Measurements from ENCODE around the gene GUCY1B1.

GUCY1B1 gene
- total RNA-seq: 0 to 0.18 (median 0.05) reads per million in 4 experiments

DNA sequence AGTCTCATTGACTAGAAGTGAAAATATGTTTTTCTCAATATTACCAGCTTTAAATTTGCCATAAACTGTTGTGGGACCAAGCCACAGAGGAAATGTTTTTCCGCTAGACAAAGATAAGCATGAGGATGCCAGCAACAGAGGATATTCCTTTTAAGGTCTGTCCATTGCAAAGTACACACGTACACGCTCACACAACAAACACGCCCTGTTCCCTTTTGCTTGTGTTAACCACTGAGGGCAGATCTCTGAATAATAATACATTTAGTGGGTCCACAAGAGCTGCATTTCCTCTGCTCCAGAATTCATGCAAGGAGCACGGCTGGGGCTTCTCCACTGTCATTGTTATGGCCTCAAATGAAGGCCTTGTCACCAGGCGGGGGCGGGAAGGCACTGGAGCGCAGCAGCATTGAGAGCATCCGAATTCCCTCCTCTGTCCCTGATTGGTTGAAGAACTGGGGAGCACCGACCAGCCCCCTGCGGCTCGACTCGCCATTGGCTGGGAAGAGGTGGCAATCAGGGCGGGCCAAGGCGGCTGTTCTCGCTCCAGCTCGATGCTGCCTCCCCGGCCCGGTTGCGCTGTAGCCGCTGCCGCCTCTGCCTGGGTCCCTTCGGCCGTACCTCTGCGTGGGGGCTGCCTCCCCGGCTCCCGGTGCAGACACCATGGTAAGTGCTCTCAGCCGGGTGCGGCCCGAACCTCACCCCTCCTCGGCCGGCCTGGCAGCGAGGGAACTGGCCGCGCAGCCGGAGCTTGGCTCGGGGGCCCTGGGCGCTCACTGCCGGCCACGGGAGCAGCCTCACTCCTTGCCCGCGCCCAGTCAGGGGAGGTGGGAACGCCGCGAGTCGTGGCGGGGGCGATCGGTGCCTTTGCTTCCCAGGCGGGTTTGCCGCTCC lies at the start of gene GUCY1B1:
Gene GUCY1B1, plus strand, starts transcription at position 541 of the 891 bp plus-strand sequence. Its CDS starts 120 bp downstream, at position 661.
- peak; percentile 39 for DNase-seq

DNA sequence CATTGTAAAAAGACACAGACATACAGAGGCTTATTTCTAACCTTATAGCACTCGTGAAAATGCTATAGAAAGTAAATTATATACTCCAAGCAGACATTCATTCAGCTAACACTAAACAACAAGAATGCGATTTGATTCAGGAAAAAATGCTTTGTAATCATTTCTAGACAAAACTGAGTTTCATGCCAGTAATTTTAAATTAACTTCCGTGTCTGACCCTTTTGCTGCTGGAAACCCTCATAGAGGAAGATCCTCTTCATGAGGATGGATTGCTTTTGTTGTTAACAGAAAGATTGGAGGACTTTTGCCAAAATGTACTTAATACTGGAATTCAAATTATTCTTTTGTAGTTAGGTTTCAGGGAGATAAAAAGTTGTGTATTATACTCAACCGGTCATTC lies 48.9 kb upstream of the GUCY1B1 start:
- DNase-seq: no peak

DNA sequence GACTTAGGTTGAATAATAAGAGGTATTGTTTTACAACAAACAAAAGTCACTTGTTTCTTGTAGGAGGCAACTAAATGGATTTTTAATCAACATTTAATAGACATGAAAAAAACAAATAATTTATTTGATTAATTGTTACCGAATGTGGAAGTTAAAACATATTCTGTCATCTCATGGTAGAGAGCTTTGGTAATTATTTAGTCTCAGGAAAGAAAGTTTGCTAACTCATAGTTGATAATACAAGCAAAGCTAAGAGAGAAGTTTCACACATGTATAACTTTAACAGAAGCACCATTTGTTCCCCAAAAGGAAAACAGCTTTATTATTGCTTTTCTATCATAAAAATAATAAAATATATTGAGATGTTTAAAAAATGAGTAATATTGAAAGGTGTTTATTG lies 47.3 kb upstream of the GUCY1B1 start:
- DNase-seq: no peak

DNA sequence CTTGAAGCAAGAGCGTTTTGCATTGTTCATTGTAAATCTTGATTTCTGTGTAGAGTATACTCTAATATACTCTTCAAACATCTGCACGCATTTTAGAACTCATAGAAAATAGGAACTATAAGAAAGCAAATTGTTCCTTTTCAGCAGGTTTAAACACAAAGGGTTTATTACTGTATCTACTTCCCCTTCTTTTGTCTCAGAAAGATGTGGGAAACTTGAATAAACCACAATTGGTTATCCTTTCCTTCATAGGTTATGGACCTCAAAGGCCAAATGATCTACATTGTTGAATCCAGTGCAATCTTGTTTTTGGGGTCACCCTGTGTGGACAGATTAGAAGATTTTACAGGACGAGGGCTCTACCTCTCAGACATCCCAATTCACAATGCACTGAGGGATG lies 46.0 kb upstream of the GUCY1B1 start:
- no peak for DNase-seq

DNA sequence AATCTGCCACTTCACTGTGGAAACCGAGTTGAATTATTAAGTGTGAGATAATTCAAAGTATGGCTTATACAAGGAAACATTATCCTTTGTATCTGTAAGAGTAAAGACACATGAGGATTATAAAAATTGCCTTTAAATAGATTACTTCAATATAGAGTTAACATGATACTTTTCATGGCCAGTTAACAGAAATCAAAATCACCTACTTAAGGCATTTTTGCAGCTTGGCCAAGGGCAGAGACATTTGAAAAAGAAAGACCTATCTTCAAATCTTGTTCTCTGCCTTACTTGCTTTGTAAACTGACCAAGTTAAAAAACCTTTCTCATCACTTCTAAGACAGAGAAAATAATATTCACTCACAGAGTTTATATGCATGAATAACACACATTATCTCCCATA lies 44.9 kb upstream of the GUCY1B1 start:
- no peak for DNase-seq

DNA sequence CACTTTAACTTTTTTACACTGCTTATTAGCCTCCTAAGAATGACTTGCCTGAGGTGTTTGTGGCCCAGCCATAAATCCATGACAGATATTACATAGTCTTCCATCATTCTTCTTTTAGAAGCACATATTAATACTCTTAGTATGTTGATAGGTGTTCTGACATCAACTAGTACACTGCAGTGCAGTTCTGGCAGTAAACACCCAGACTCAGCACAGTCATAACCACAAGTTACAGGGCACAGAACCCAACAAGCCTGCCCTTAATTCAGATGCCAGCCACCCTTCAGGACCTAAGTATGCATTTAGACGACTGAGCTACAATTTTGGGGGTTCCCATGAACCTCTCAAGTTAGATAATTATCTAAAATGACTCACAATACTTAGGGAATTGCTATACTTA lies 36.5 kb upstream of the GUCY1B1 start:
- no peak for DNase-seq

DNA sequence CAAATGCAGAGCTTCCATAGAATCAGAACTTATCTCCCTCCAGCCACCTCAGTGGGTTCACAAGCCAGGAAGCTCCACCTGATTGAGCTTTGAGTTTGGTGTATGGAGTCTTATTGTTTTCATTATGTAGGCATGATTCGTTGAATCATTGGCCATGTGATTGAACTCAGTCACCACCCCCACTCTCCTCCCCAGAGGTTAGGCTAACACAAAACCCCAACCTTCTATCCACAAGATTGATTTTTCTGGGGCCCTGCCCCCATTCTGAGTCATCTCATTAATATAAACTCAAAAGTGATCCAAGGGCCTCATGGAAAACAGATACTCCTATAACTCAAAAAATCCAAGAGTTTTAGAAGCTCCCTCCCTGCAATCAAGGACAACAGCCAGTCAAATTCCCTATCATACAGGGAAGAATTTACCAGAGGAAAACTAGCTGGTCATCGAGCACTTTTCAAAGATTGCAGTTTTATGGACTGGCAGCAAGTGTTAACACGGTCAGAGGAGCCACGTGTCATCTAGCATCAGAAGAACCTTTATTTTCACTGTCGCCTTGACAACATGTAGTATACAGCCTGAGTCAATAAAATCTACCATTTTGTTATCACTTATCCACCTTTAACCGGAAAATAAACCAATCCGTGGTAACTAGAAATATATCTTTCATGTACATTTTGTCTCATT lies 35.9 kb upstream of the GUCY1B1 start:
- no peak for DNase-seq

DNA sequence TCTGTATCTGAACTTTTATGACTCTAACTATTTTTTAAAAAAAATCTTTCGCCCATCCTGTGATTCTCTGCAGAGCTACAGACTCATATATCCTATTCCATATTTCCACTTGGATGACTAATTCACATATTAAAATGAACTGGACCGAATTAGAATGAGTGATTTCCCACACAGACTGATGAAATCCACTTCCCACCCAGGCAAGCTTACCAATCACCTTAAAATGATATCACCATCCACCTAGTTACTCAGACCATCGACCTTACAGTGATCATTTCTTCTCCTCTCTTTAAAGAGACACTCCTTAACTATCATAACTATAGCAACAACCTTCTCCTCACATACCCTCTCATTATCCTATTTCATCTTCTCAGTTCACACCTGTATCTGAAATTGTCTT lies 34.1 kb upstream of the GUCY1B1 start:
- no peak for DNase-seq

DNA sequence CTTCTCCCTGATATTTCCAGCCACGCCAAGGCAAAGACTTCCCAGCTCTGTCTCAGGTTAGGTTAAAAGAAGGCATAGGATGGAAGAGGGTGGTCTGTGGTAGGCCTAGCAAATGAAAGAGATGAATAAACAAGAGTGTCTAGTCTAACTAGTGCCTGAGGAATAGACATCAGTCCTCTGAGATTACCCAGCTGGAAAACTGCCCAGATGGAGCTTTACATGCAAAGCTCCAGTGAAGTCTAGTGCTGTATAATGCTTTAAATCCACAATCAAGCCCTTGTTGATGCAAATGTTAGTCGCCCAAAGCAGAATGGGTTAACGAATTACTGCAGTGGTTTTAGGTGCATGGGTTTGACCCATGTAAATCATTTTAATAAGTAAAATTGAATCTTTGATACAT lies 24.8 kb upstream of the GUCY1B1 start:
- no peak for DNase-seq

DNA sequence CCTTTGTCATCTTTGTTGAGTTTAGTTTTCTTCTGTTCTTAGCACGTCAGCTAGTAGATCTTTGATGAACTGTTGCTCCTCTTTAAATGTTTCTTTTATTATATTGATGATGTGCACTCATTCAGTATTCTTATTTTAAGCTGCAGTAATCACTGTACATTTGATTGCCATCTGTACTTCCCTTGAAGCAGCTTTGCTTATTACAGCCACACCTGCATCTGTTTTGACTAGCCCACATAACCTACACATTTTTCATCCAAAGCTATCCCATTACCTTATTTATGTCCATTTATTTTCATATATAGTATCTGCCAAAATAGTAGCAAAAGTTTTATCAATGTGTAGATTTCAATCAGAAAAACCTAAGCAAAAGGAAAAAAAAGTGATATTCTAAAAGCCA lies 23.9 kb upstream of the GUCY1B1 start:
- no peak for DNase-seq

DNA sequence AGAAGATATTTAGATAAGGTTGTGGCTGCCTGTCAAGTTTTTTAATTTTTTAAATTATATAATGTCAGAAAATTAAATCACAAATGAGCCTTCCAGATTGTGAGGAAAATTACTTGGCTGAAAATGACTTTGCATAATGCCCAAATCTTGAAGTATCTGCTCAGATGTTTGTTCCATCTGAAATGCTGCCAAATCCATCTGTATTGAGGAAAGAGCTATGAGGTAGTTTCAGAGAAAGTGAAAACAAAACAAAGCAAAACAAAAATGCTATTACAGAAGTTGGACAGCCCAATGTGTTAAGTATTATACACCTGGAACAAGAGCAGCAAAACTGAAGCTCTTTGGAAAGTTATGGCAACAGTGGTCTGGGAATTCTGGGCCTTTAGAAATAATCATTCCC lies 23.3 kb upstream of the GUCY1B1 start:
- no peak for DNase-seq

DNA sequence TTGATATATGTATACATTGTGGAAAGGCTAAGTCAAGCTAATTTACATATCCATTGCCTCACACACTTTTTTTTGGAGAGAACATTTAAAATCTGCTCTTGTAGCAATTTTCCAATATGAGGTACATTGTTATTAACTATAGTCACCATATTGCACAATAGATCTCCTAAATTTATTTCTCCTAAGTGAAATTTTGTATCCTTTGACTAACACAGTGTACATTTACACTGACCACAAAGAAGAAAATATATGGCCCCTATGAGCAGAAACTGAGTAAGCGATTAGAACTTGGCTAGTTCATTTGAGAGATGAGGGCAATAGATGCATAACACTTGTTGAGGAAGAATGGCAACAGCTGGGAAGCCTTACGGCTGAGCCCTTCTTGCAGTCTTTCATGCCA lies 20.3 kb upstream of the GUCY1B1 start:
- no peak for DNase-seq

DNA sequence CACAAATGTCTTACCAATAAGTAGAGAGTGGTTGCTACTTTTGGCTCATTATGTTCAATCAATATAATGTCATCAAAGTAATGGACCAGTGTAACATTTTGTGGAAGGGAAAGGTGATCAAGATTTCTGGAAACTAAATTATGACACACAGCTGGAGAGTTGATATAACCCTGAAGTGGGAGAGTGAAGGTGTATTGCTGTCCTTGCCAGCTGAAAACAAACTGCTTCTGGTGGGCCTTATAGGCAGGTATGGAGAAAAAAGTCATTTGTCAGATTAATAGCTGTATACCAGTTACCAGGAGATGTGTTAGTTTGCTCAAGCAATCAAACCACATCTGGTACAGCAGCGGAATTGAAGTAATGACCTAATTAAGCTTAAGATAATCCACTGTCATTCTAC lies 17.3 kb upstream of the GUCY1B1 start:
- DNase-seq: no peak

DNA sequence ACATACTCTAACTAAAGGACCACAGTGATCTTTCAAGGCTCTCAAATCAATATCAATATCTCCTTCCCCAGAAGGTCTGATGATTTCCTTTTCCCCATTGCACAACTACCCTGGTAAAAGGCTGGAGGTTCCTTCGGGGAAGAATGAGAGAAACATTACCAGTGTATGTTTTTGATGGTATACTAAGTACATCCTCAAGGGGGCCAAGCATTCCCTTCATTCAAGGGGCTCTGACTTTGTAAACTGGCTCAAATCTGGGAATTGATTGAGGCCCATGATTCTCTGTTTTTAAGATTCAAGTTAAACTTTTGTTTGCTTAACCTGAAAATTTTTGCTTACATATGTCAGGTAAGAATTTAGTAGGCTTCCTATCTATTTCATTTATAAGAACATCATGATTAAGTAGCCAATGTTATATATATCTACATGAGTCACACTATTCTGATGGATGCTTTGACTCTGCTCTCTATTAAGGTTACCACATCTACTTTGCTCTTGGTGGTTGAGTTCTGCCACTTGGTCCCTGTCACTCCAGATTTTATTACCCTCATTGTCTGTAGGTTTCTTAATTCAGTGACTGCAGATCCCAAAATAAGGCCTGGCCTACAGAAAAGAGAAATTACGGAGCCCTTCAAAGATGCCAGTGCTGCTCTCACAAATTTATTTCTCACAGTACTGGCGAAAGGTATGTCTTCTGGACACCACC lies 16.4 kb upstream of the GUCY1B1 start:
- no peak for DNase-seq

DNA sequence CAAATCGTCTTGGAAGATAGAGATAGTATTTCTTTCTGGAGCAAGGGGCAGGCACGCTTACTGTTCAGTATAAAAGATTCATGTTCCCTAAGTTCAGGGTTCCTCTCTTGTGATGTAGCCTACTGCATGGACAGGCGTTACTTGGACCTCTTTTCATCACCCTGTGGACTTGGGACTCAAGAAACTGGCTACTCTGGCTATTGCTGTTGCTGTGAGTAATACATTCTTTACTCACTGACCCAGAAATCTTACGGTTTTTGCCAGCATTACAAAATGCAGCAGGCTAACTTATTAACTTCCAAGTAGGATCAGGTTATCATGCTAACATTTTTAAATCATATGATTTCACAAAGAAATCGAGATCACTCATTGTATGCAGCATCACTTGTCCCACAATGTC lies 12.8 kb upstream of the GUCY1B1 start:
- no peak for DNase-seq

DNA sequence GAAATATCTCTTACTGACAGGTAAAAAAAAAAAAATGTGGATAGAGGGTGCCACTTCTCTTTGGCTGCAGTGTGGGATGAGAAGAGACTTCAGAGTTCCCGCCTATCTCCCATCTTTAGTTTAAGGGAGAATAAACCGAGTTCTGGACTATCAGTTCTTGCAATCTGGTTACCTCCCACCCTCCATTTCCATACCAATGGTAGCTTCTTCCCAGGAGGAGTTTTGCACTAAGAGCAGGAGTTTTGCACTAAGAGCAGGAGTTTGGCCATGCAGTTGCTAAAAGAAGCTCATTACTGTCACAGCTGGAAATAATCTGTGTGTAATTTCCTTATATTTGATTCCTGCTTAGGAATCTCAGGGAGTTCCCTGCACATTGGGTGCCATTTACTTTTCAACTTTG lies 10.8 kb upstream of the GUCY1B1 start:
- no peak for DNase-seq

DNA sequence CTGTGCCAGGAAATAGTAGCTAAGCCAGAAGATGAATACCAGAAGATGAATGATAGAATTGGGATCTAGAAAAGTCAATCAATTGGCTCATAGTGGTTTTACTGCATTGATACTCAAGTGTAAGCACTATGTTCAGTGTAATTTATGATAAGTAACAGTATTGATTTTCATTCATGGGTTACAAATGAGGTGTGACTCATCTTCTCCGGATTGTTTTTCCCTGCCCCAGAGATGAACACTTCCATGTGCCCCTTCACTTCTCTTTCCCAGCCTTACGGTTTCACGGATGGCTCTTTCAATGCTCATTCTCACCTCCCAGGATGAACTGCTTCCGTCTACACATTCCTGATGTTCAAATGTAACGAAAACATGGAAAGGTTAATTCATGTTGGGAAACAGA lies 9.8 kb upstream of the GUCY1B1 start:
- no peak for DNase-seq

DNA sequence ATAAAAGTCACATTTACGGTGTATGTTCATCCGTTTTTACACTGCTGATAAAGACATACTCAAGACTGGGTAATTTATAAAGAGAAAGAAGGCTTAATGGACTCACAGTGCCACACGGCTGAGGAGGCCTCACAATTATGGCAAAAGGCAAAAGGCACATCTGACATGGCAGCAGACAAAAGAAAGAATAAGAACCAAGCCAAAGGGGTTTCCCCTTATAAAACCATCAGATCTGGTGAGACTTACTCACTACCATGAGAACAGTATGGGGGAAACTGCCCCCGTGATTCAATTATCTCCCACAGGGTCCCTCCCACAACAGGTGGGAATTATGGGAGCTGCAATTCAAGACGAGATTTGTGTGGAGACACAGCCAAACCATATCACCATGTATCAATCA lies 7.3 kb upstream of the GUCY1B1 start:
- DNase-seq: no peak

DNA sequence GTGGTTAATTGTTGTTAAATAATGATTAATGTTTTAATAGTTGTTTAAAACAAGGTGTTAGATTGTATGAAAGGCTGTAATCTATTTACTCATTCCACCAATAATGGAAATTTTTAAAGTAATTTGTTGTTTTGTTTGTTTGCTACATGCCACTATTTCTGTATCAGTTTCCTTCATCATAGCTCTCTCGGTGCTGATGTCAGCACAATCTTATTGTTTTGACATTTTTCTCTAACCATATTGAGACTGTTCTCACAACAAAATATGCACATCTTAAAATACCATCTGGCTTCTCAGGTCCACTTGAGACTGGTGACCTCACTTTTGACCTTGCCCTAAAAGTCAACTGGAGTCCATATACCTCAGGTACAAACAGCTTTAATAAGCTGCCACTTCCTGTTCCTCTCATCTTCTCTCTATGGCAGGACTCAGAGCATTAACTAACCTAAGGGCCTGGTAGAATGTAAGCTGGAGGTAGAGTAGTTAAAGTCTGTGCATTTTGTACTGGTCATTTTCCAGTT lies 1.0 kb upstream of the GUCY1B1 start:
- no peak for DNase-seq

DNA sequence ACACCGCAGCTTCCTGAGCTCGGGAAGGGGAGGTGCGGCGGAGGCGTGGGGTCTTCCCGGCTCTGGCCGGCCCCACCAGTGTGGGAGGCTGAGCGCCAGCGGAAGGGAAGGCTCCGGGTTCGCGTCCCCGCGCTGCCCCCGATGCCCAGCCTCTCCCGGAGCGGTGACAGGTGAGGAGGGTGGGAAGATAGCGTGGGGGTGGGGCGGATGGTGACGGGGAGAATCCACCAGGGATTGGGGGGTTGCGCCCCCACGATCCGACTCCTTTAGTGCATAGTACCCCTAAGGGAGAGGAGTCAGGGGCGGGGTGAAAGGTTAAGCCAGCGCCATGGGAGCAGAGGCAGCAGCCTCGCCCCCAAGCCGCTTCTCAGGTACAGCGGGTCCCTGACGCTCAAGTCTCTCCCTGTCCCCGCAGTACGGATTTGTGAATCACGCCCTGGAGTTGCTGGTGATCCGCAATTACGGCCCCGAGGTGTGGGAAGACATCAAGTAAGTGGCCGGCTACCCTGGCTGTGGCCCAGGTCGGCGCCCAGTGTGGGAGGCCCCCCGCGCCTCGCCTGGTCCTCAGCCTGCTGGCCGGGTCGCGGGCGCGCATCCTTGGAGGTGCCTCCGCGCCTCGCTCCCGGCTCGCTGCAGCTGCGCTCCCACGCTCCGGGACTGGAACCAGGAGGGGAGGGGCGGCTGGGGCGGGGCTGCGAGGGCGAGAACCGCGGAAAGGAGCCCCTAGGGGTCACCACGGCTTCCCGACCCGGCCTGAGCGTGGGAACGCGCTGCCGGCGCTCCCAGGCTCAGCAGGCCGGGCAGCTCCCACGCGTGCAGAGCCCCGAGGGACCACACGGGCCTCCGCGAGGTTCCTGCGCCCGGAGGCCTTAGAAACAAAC lies 791 bp downstream of the GUCY1B1 start:
- DNase-seq: no peak

DNA sequence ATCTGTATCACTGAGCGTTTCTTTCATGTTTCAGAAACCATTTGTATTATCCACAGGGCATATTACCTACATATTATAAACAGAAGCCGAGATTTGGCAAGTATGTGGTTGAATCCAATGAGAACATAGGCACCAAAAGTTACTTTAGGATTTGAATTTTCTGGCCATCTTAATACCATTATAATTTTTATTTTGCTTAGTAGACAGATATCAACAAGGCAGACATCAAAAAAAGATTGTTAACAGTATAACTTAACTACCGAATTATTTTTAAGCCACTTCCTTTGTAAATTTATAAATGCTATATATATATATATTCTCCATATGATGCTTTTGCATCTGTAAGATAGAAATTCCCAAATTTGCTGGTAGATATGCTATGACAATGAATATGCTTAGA lies 2.2 kb downstream of the GUCY1B1 start:
- DNase-seq: no peak

DNA sequence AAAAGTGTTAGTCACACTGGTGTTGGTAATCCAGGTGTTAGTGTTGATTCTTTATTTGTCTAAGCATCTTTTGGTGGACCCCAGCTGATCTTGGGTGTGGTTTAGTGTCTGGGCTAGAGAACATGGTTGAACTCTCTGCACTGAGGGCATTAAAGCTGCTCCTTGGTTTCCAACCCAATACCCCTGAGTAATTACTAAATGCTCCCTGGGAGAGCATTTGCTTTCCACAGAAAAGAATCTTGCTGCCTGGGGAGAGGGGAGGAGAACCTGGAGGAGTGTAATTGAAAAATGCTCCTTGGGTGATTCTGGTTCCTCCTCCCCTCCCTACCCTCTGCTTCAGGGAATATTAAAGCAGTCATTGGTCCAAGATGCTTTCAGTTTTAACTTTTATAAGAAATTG lies 3.1 kb downstream of the GUCY1B1 start:
- no peak for DNase-seq
